SK-N-SH (cell line): ENCODE measurements around the gene LAPTM5.

Experiments used
- EP300 ChIP-seq, 2 experiments: IDR thresholded peaks; 2 replicates each; pipeline versions ENCODE4 v1.4.0 to v1.6.1; 2012; ENCODE audit warnings: borderline replicate concordance in 1 of 2, low read depth in 1 of 2, low read length in 1 of 2
- EZH2phosphoT487 ChIP-seq: fragments of 200-600 bp; sonication (generic); IDR thresholded peaks from 2 replicates; pipeline ENCODE4 v1.6.1; 2017; ENCODE audit warnings: low read depth, mixed run types, mild to moderate bottlenecking, antibody characterized with exemption, moderate library complexity, borderline replicate concordance
- MXI1 ChIP-seq: IDR thresholded peaks from 2 replicates; pipeline ENCODE4 v1.6.1; 2012; ENCODE audit warnings: mild to moderate bottlenecking, low read depth, low read length, improper control_type of control experiment
- POLR2AphosphoS5 ChIP-seq: IDR thresholded peaks from 2 replicates; pipeline ENCODE4 v1.6.1; 2012; ENCODE audit warnings: low read depth, low read length
- SIN3A ChIP-seq: IDR thresholded peaks from 2 replicates; pipeline ENCODE4 v1.6.1; 2012; ENCODE audit warnings: low read depth, mild to moderate bottlenecking, low read length, moderate library complexity, borderline replicate concordance
- SMC3 ChIP-seq: IDR thresholded peaks from 2 replicates; pipeline ENCODE4 v1.6.1; 2012; ENCODE audit warnings: low read depth, low read length, improper control_type of control experiment
- TCF12 ChIP-seq: IDR thresholded peaks from 2 replicates; pipeline ENCODE4 v1.4.0; 2012
- TEAD4 ChIP-seq: IDR thresholded peaks from 2 replicates; pipeline ENCODE4 v1.4.0; 2012; ENCODE audit warnings: mild to moderate bottlenecking, borderline replicate concordance; ENCODE audit not compliant: insufficient read depth
- TF ChIP-seq, protein P1 (sequence below): fragments of 200-600 bp; sonication (generic); IDR thresholded peaks from 2 replicates; pipeline ENCODE4 v1.6.1; 2017; ENCODE audit warnings: antibody characterized with exemption, mild to moderate bottlenecking, moderate library complexity

DNA sequence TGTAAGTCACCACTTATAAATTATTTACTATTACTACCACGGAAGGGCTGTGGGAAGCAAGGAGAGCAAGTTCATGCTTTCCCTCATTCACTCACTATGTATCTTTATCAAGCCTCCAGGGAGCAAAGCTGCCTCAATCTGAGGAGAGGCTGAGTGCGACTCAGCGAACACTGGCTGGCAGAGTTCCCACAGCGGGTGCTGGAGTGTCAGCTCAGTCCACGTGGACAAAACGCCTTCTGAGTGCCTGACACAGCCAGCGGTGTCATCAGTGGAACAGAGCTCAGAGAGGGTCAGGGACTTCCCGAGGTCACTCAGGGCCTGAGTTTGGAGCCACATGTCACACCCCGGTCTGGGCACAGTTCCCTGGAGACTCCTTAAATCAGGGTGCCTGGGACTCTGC, 51.0 kb downstream of the LAPTM5 start:
- TF ChIP-seq, protein P1, sequence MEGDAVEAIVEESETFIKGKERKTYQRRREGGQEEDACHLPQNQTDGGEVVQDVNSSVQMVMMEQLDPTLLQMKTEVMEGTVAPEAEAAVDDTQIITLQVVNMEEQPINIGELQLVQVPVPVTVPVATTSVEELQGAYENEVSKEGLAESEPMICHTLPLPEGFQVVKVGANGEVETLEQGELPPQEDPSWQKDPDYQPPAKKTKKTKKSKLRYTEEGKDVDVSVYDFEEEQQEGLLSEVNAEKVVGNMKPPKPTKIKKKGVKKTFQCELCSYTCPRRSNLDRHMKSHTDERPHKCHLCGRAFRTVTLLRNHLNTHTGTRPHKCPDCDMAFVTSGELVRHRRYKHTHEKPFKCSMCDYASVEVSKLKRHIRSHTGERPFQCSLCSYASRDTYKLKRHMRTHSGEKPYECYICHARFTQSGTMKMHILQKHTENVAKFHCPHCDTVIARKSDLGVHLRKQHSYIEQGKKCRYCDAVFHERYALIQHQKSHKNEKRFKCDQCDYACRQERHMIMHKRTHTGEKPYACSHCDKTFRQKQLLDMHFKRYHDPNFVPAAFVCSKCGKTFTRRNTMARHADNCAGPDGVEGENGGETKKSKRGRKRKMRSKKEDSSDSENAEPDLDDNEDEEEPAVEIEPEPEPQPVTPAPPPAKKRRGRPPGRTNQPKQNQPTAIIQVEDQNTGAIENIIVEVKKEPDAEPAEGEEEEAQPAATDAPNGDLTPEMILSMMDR, result no peak
- TF ChIP-seq SIN3A, result no peak
- TF ChIP-seq TCF12, result no peak
- no peak for TF ChIP-seq EZH2phosphoT487
- TF ChIP-seq EP300 (IDR thresholded peaks at IDR 0.05; ENCODE audit: borderline replicate concordance in 1 of 2, low read depth in 1 of 2, low read length in 1 of 2), result no peak
- TF ChIP-seq MXI1, result no peak
- TF ChIP-seq SMC3, result no peak
- TF ChIP-seq TEAD4, result no peak
- TF ChIP-seq POLR2AphosphoS5, result no peak
